ENCODE results near the gene BAG3. TPM values are rescaled to one million over a fixed set of nuclear protein-coding genes. Genes with fewer than 3 reads are reported as not detected.
A peak's percentile ranks its signal among the peaks of the same experiment; 100 is the strongest.

Gene BAG3
- total RNA-seq, 1 donor from 2014 or later: 3.8 TPM

- peak; percentile 98 for DNase-seq (ENCODE audit: low read depth in 2 of 2)
These were observed 74.9 kb downstream of the BAG3 start, which contains the start of gene INPP5F for GRCh38 chr10:119725828-119726675. Gene INPP5F, plus strand, starts transcription at chr10:119726050. Its CDS starts 213 bp downstream, at chr10:119726263.

DNA sequence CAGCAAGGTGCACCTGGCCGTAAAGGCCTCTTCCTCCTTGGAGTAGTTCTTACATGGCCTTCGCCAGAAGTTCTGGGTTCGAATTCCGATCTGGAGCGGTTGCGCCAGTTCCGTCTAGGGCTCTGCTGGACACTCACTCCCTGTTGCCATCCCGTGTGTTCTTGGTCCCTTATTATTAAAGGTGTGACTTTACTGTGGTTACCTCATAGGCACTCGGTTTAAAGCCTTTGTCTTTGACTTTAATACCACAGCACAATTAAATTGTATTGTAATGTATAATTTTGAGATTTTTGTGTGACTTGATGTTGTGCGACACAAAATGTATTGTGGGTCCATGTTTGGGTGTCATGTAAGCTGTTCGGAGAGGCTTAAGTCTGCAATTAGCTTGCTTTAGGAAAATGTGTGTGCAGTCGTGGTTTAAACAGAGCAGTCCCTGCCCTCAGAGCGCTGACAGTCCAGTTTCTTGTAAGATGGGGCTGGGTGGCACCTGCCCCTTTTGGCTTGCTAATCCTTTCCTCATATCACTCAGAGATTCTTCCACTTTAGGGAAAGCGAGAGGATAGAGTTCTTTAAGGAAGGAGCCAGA is 75.6 kb downstream of the BAG3 start:
- DNase-seq (ENCODE audit: low read depth in 2 of 2): peak in 1 of 2 donors; percentile 5

Other genes starting within 250 kb of the BAG3 start
- gene RGS10, start 108.7 kb upstream of the BAG3 start, total RNA-seq: 0.99 and 8.7 TPM in 2 replicates
- gene TIAL1, start 54.4 kb upstream of the BAG3 start, total RNA-seq: 10.5 and 18.1 TPM in 2 replicates
- 8.1 and 9.6 TPM in 2 replicates for gene INPP5F, start 74.7 kb downstream of the BAG3 start, total RNA-seq
- 44.2 and 54.0 TPM in 2 replicates for gene MCMBP, start 221.5 kb downstream of the BAG3 start, total RNA-seq
- 13.3 and 13.9 TPM in 2 replicates for gene SEC23IP, start 241.3 kb downstream of the BAG3 start, total RNA-seq

All from lung microvascular endothelial cell (primary cell).